ENCODE results near the gene LDLRAD2.
"Not testable (repeated sequence)": the region's sequence is repeated elsewhere in the genome, so short reads cannot be mapped to it uniquely, and the experiment has no call there.

- TF ChIP-seq CBX3 (IDR thresholded peaks at IDR 0.05; ENCODE audit: low read depth); POLR2A (IDR thresholded peaks at IDR 0.05; ENCODE audit: borderline replicate concordance, extremely low read depth, insufficient read depth, insufficient read length); CTCF (IDR thresholded peaks at IDR 0.05 in 2 of 3, conservative IDR thresholded peaks at IDR 0.05 in 1 of 3; ENCODE audit: borderline replicate concordance in 1 of 3, insufficient read depth in 1 of 3, low read depth in 2 of 3, low read length in 2 of 3); REST (IDR thresholded peaks at IDR 0.05; ENCODE audit: low read depth); FOSL1 (IDR thresholded peaks at IDR 0.05; ENCODE audit: low read depth); ZNF274 (IDR thresholded peaks at IDR 0.05; ENCODE audit: low read depth, low read length); EZH2phosphoT487 (IDR thresholded peaks at IDR 0.05; ENCODE audit: borderline replicate concordance); TCF7L2 (IDR thresholded peaks at IDR 0.05; ENCODE audit: borderline replicate concordance, extremely low read depth, insufficient read depth, insufficient read length); SIN3A (IDR thresholded peaks at IDR 0.05; ENCODE audit: low read depth); SP1 (IDR thresholded peaks at IDR 0.05; ENCODE audit: low read depth); CEBPB (IDR thresholded peaks at IDR 0.05; ENCODE audit: low read depth); POLR2AphosphoS5 (IDR thresholded peaks at IDR 0.05; ENCODE audit: low read depth, low read length); MAX (IDR thresholded peaks at IDR 0.05); EZH2 (IDR thresholded peaks at IDR 0.05): not testable (repeated sequence)
Observed at GRCh38 chr1:21771672-21772071, 40.4 kb upstream of the LDLRAD2 start.

Measured in HCT116 (cell line).